ENCODE measurements around the gene PROKR2. TPM values are rescaled to one million over a fixed set of nuclear protein-coding genes. Genes with fewer than 3 reads are reported as not detected.

The PROKR2 gene
- total and polyA plus RNA-seq, 2 of the 8 experiments (the other 6 are each of a cell fraction or from before 2014, with no cell fraction given): 3.3 to 7.7 TPM

- POLR2A ChIA-PET (ENCODE audit: partially characterized antibody): no interaction called here
- no peaks in the 10 kb centered on the region for H3K79me2 ChIP-seq (ENCODE audit: control insufficient read depth in 1 of 2, insufficient read depth in 2 of 2, low read length in 2 of 2)
- H3K27me3 ChIP-seq (replicated peaks in 1 of 4; ENCODE audit: control insufficient read depth in 3 of 4, extremely low read depth in 1 of 4, insufficient read depth in 3 of 4, low read length in 3 of 4): no peaks in the 10 kb centered on the region
- H3K36me3 ChIP-seq (ENCODE audit: control insufficient read depth in 2 of 4, insufficient read depth in 4 of 4, low read length in 3 of 4): no peaks in the 10 kb centered on the region
- no peak overlapping the region for H3K4ac ChIP-seq (replicated peaks; ENCODE audit: insufficient read length, low read depth, low read length)
- no peaks in the 10 kb centered on the region for H3K4me1 ChIP-seq (replicated peaks in 1 of 4; ENCODE audit: control insufficient read depth in 3 of 4, insufficient read depth in 4 of 4, low read length in 3 of 4)
- CTCF ChIA-PET (ENCODE audit: partially characterized antibody): interaction anchor here (0.7 to 1.4 kb wide), 3 partner anchors 33 to 117 kb away, joined by 3 read pairs; no protein-coding TSS in a partner anchor
- H3K18ac ChIP-seq (ENCODE audit: extremely low read depth, low read length): no peak overlapping the region
- no peak overlapping the region for H3K27ac ChIP-seq (ENCODE audit: low read depth, low read length)
- no peak overlapping the region for H3K4me2 ChIP-seq (ENCODE audit: insufficient read depth in 1 of 2, low read depth in 2 of 2, low read length in 2 of 2)
- 0 out of 4 replicates have a peak, but pooled peaks cover 0 to 2% of the 10 kb centered on the region in 2 experiments for H3K9me3 ChIP-seq (ENCODE audit: insufficient read depth in 2 of 2, low read depth in 1 of 2, low read length in 1 of 2)
- FAIRE-seq (no peak), DNase-seq (ENCODE audit: low read depth in 1 of 2, low spot score in 2 of 2) (no peak)
- no peak overlapping the region for H2BK15ac ChIP-seq (ENCODE audit: low read length)
- TF ChIP-seq JUN (IDR thresholded peaks at IDR 0.05; ENCODE audit: low read depth, low read length) (no peak), RBBP5 (IDR thresholded peaks at IDR 0.05; ENCODE audit: borderline replicate concordance, low read depth, low read length) (no peak), RFX5 (IDR thresholded peaks at IDR 0.05; ENCODE audit: borderline replicate concordance, low read depth, low read length) (no peak), BRCA1 (IDR thresholded peaks at IDR 0.05; ENCODE audit: low read depth, low read length) (no peak), JUND (IDR thresholded peaks at IDR 0.05; ENCODE audit: low read length) (no peak), ZNF274 (IDR thresholded peaks at IDR 0.05; ENCODE audit: borderline replicate concordance, extremely low read depth, low read length) (no peak), CEBPB (IDR thresholded peaks at IDR 0.05; ENCODE audit: low read depth, low read length) (no peak), SRF (IDR thresholded peaks at IDR 0.05; ENCODE audit: low read depth, low read length) (no peak), SIN3A (conservative IDR thresholded peaks at IDR 0.05 in 1 of 2, IDR thresholded peaks at IDR 0.05 in 1 of 2; ENCODE audit: low read depth in 1 of 2, low read length in 2 of 2) (no peak), TAF7 (optimal IDR thresholded peaks at IDR 0.05; ENCODE audit: borderline replicate concordance, low read depth, low read length) (no peak), YY1 (IDR thresholded peaks at IDR 0.05; ENCODE audit: low read depth, low read length) (no peak), TBP (IDR thresholded peaks at IDR 0.05; ENCODE audit: low read depth, low read length) (no peak), CHD2 (IDR thresholded peaks at IDR 0.05; ENCODE audit: low read length) (no peak)
- H2AK5ac ChIP-seq (ENCODE audit: low read depth, low read length): no peak overlapping the region
- no peaks in the 10 kb centered on the region; the same call in 1 of the 2 replicates for H3K23me2 ChIP-seq (ENCODE audit: low read depth, low read length)
- no peak overlapping the region for H4K5ac ChIP-seq (ENCODE audit: insufficient read length, low read depth, low read length)
- H3K56ac ChIP-seq (replicated peaks; ENCODE audit: insufficient read length, low read depth, low read length): no peak overlapping the region
- H2AFZ ChIP-seq (ENCODE audit: low read length): no peak overlapping the region
- no peak overlapping the region for H4K8ac ChIP-seq (ENCODE audit: extremely low read depth, insufficient read depth, low read length)
- no peak overlapping the region for H3K9ac ChIP-seq (replicated peaks in 1 of 4; ENCODE audit: extremely low read depth in 1 of 4, low read depth in 3 of 4, low read length in 3 of 4)
- H4K91ac ChIP-seq (replicated peaks; ENCODE audit: insufficient read length, low read length): no peak overlapping the region
- H2BK5ac ChIP-seq (ENCODE audit: low read depth, low read length): no peak overlapping the region
- H2BK120ac ChIP-seq (replicated peaks; ENCODE audit: low read depth, low read length): no peak overlapping the region
- H2BK12ac ChIP-seq (ENCODE audit: low read depth, low read length): no peak overlapping the region
- H3K79me1 ChIP-seq (ENCODE audit: low read depth, low read length): no peaks in the 10 kb centered on the region
- H3K14ac ChIP-seq (ENCODE audit: insufficient read length): no peak overlapping the region
- no peak overlapping the region for H2BK20ac ChIP-seq (ENCODE audit: low read length)
- no peaks in the 10 kb centered on the region for H4K20me1 ChIP-seq (replicated peaks in 1 of 2; ENCODE audit: control insufficient read depth in 1 of 2, insufficient read depth in 2 of 2, low read length in 2 of 2)
- no peak overlapping the region for H3K4me3 ChIP-seq (ENCODE audit: extremely low read depth in 1 of 4, insufficient read depth in 2 of 4, low read depth in 3 of 4, low read length in 4 of 4)
- H3K23ac ChIP-seq (ENCODE audit: insufficient read length): no peak overlapping the region
- WGBS, 2 experiments (ENCODE audit: extremely low coverage in 1 of 2, insufficient coverage in 1 of 2, insufficient read length in 1 of 2, insufficient replicate concordance in 2 of 2, low coverage in 1 of 2, low lambda C conversion rate in 2 of 2, missing lambda C conversion rate in 1 of 2): 79% methylated on average over 4 of the region's 4 CpGs; no CpG with 5 or more reads in 1 of the 2 experiments
These were observed 34.2 kb downstream of the PROKR2 start for GRCh38 chr20:5282561-5282960.

Data from H1 (cell line).